Loucy (cell line): ENCODE data around the gene GMPPB.

Experiments
- H2AFZ ChIP-seq: fragments of 200-600 bp; sonication (generic); 2 replicates; pipeline ENCODE4 v1.6.0; 2016; ENCODE audit warnings: antibody characterized with exemption, mild to moderate bottlenecking, low read length, moderate library complexity
- H3F3A ChIP-seq: fragments of 200-600 bp; 2 replicates; pipeline ENCODE4 v1.6.0; 2016; ENCODE audit warnings: antibody characterized with exemption, low read depth, mild to moderate bottlenecking
- H3K27me3 ChIP-seq: fragments of 200-600 bp; sonication (generic); 2 replicates; pipeline ENCODE4 v1.6.1; 2014; ENCODE audit warnings: low read length, mild to moderate bottlenecking; ENCODE audit not compliant: insufficient read depth, poor library complexity, severe bottlenecking
- H3K36me3 ChIP-seq: fragments of 200-600 bp; sonication (generic); 2 replicates; pipeline ENCODE4 v1.6.1; 2016; ENCODE audit warnings: low read length; ENCODE audit not compliant: insufficient read depth
- H3K4me1 ChIP-seq: fragments of 200-600 bp; sonication (generic); 2 replicates; pipeline ENCODE4 v1.5.1; 2014; ENCODE audit warnings: low read length, mild to moderate bottlenecking; ENCODE audit not compliant: insufficient read depth, poor library complexity, severe bottlenecking
- H3K4me2 ChIP-seq: fragments of 200-600 bp; sonication (generic); 2 replicates; pipeline ENCODE4 v1.6.0; 2014; ENCODE audit warnings: antibody characterized with exemption, low read length, low read depth, mild to moderate bottlenecking; ENCODE audit not compliant: poor library complexity, severe bottlenecking
- H3K4me3 ChIP-seq: fragments of 200-600 bp; sonication (generic); 2 replicates; pipeline ENCODE4 v1.5.1; 2014; ENCODE audit warnings: low read length, mild to moderate bottlenecking, mixed read lengths; ENCODE audit not compliant: poor library complexity, severe bottlenecking
- H3K79me2 ChIP-seq: fragments of 200-600 bp; sonication (generic); 2 replicates; pipeline ENCODE4 v1.6.1; 2014; ENCODE audit warnings: low read length; ENCODE audit not compliant: insufficient read depth
- H3K9ac ChIP-seq: fragments of 200-600 bp; sonication (generic); 2 replicates; pipeline ENCODE4 v1.6.0; 2014; ENCODE audit warnings: mild to moderate bottlenecking, low read depth, low read length, moderate library complexity; ENCODE audit not compliant: poor library complexity, severe bottlenecking
- H3K9me2 ChIP-seq: fragments of 200-600 bp; sonication (generic); replicated peaks from 2 replicates; pipeline ENCODE4 v1.6.1; 2016; ENCODE audit warnings: low read depth, low read length, mixed read lengths
- H3K9me3 ChIP-seq: fragments of 200-600 bp; sonication (generic); 2 replicates; pipeline ENCODE4 v1.6.1; 2014; ENCODE audit warnings: mild to moderate bottlenecking, antibody characterized with exemption, low read length, low read depth; ENCODE audit not compliant: insufficient read depth
- H4K20me1 ChIP-seq: fragments of 200-600 bp; sonication (generic); 2 replicates; pipeline ENCODE4 v1.6.0; 2014; ENCODE audit warnings: antibody characterized with exemption, low read length, mild to moderate bottlenecking; ENCODE audit not compliant: insufficient read depth, poor library complexity, severe bottlenecking
- CTCF ChIP-seq: fragments of 200-600 bp; sonication (generic); conservative IDR thresholded peaks from 2 replicates; pipeline ENCODE4 v1.5.1; 2014; ENCODE audit warnings: mild to moderate bottlenecking, antibody characterized with exemption, low read length
- EZH2phosphoT487 ChIP-seq: fragments of 200-600 bp; IDR thresholded peaks from 2 replicates; pipeline ENCODE4 v1.6.1; 2018; ENCODE audit warnings: antibody characterized with exemption, mild to moderate bottlenecking, moderate library complexity, borderline replicate concordance

The GMPPB gene

DNA sequence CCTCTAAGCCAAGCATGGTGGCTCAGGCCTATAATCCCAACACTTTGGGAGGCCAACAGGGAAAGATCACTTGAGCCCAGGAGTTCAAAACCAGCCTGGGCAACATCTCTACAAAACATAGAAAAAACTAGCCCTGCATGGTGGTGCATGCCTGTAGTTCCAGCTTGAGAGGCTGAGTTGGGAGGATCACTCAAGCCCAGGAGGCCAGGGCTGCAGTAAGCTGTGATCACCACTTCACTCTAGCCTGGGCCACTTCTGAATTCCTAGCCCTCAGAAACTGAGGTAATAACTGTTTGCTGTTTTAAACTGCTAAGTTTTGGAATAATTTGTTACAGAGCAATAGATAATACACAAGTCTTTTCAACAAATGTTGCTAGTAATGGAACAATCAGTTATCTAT lies 46.2 kb upstream of the GMPPB start:
- H3K36me3 ChIP-seq, result peaks cover 3% of the 10 kb centered on the region; the same call in 1 of the 2 replicates
- H3K9me2 ChIP-seq, result no peaks in the 10 kb centered on the region
- no peak overlapping the region for H3K4me3 ChIP-seq
- peaks cover 23% of the 10 kb centered on the region for H4K20me1 ChIP-seq
- H3K4me1 ChIP-seq, result peaks cover 4% of the 10 kb centered on the region
- H3K27me3 ChIP-seq, result no peaks in the 10 kb centered on the region
- no peaks in the 10 kb centered on the region for H3K9me3 ChIP-seq
- no peak overlapping the region for H2AFZ ChIP-seq
- no peak overlapping the region for H3K9ac ChIP-seq
- TF ChIP-seq EZH2phosphoT487 (no peak), CTCF (no peak)
- H3F3A ChIP-seq, result 0 out of 2 replicates have a peak, but pooled peaks cover under 1% of the 10 kb centered on the region
- peaks cover 77% of the 10 kb centered on the region for H3K79me2 ChIP-seq
- H3K4me2 ChIP-seq, result no peak overlapping the region

- Histone ChIP-seq H3K9me2 (no peaks in the 10 kb centered on the region), H3K4me1 (peaks cover 4% of the 10 kb centered on the region), H3K9ac (no peak overlapping the region), H3K4me2 (no peak overlapping the region), H3K27me3 (no peaks in the 10 kb centered on the region), H3F3A (no peaks in the 10 kb centered on the region), H3K9me3 (no peaks in the 10 kb centered on the region), H2AFZ (no peak overlapping the region), H3K36me3 (peaks cover 3% of the 10 kb centered on the region; the same call in 1 of the 2 replicates), H3K4me3 (no peak overlapping the region), H4K20me1 (peaks cover 23% of the 10 kb centered on the region), H3K79me2 (peaks cover 78% of the 10 kb centered on the region)
- TF ChIP-seq EZH2phosphoT487 (no peak), CTCF (no peak)
Measured at GRCh38 chr3:49769286-49769915, 45.6 kb upstream of the GMPPB start.

GRCh38 chr3:49763981-49764380 lies 40.2 kb upstream of the GMPPB start:
- no peaks in the 10 kb centered on the region for H3K9me3 ChIP-seq
- TF ChIP-seq CTCF (no peak), EZH2phosphoT487 (no peak)
- no peak overlapping the region for H3K4me2 ChIP-seq
- H3K79me2 ChIP-seq, result peaks cover 72% of the 10 kb centered on the region
- H3K27me3 ChIP-seq, result no peaks in the 10 kb centered on the region
- no peaks in the 10 kb centered on the region for H3K4me1 ChIP-seq
- no peaks in the 10 kb centered on the region for H3K36me3 ChIP-seq
- no peak overlapping the region for H3K4me3 ChIP-seq
- no peaks in the 10 kb centered on the region for H3K9me2 ChIP-seq
- H4K20me1 ChIP-seq, result peaks cover 16% of the 10 kb centered on the region
- H2AFZ ChIP-seq, result no peak overlapping the region
- H3F3A ChIP-seq, result no peaks in the 10 kb centered on the region
- H3K9ac ChIP-seq, result no peak overlapping the region
